GM12892 (cell line): ENCODE data around the gene RGS9.

ENCODE experiments used
- POLR2A ChIP-seq: IDR thresholded peaks from 2 replicates; pipeline ENCODE4 v1.6.1; 2011; ENCODE audit warnings: low read depth, low read length, control low read depth
- POLR2AphosphoS5 ChIP-seq: IDR thresholded peaks from 2 replicates; pipeline ENCODE4 v1.6.1; 2011; ENCODE audit warnings: low read depth, low read length, control low read depth
- TAF1 ChIP-seq: IDR thresholded peaks from 2 replicates; pipeline ENCODE4 v1.6.1; 2011; ENCODE audit warnings: low read depth, mild to moderate bottlenecking, control low read depth, low read length, borderline replicate concordance

GRCh38 chr17:65235284-65235683 lies 98.1 kb downstream of the RGS9 start:
- TF ChIP-seq POLR2A: no peak
- no peak for TF ChIP-seq TAF1
- no peak for TF ChIP-seq POLR2AphosphoS5
